Stimulated activated CD8-positive, alpha-beta memory T cell treated with anti-CD3 and anti-CD28 coated beads, Interleukin-2, amount 100 ng/mL, for 1 hour (primary cell): ENCODE measurements around the gene RPAP2.

Experiments
- DNase-seq, 2 donors: peaks; one replicate each; pipeline ENCODE4 v3.0.0-alpha.2; 2020; ENCODE audit warnings: low read depth in 2 of 2

RPAP2 gene

GRCh38 chr1:92447033-92447681, 148.3 kb downstream of the RPAP2 start:
- DNase-seq, result no peak

- DNase-seq, result no peak
These were observed 149.1 kb downstream of the RPAP2 start for GRCh38 chr1:92447976-92448375.
